ENCODE measurements around the gene CYB5RL. TPM values are rescaled to one million over a fixed set of nuclear protein-coding genes. Genes with fewer than 3 reads are reported as not detected.
A peak's percentile ranks its signal among the peaks of the same experiment; 100 is the strongest.

The CYB5RL gene
- total RNA-seq, 1 experiment from 2014 or later = 3.6 TPM

GRCh38 chr1:54230507-54231339 lies 30.9 kb upstream of the CYB5RL start:
- Histone ChIP-seq H3K4me3 (ENCODE audit: low read length) (no peak overlapping the region), H3K9me3 (ENCODE audit: low read length) (no peaks in the 10 kb centered on the region), H2AFZ (ENCODE audit: low read length) (no peak overlapping the region), H4K20me1 (ENCODE audit: low read length) (no peaks in the 10 kb centered on the region), H3F3A (ENCODE audit: low read length, unreplicated experiment) (no peaks in the 10 kb centered on the region), H3K4me2 (ENCODE audit: low read length) (no peak overlapping the region), H3K79me2 (ENCODE audit: low read length) (no peaks in the 10 kb centered on the region), H3K9me2 (replicated peaks; ENCODE audit: low read length) (no peaks in the 10 kb centered on the region), H3K27me3 (ENCODE audit: low read length) (no peaks in the 10 kb centered on the region), H3K9ac (ENCODE audit: low read length) (no peak overlapping the region), H3K4me1 (ENCODE audit: insufficient read depth, low read length) (peaks cover 12% of the 10 kb centered on the region; the same call in 1 of the 2 replicates), H3K36me3 (ENCODE audit: low read depth, low read length) (no peaks in the 10 kb centered on the region), H3K27ac (ENCODE audit: low read length) (no peak overlapping the region)
- no TSS peak for BruUV-seq (replicated peaks)
- CTCF ChIA-PET = no interaction called here
- TF ChIP-seq EZH2 (IDR thresholded peaks at IDR 0.05; ENCODE audit: low read length, unreplicated experiment) (no peak), EZH2phosphoT487 (IDR thresholded peaks at IDR 0.05; ENCODE audit: borderline replicate concordance, low read length) (no peak), CTCF (conservative IDR thresholded peaks at IDR 0.05; ENCODE audit: low read depth, low read length) (no peak)
- intact Hi-C loops (cut with micrococcal nuclease) = no loop called here
- no peak for DNase-seq
- POLR2A ChIA-PET (ENCODE audit: unreplicated experiment) = no interaction called here
- ATAC-seq = no peak

- no peaks in the 10 kb centered on the region for H3K9me3 ChIP-seq (ENCODE audit: low read length)
- H3K4me3 ChIP-seq (ENCODE audit: low read length) = no peak overlapping the region
- no peak overlapping the region for H3K4me2 ChIP-seq (ENCODE audit: low read length)
- H3K4me1 ChIP-seq (ENCODE audit: insufficient read depth, low read length) = peaks cover 12% of the 10 kb centered on the region; the same call in 1 of the 2 replicates
- no peaks in the 10 kb centered on the region for H3K79me2 ChIP-seq (ENCODE audit: low read length)
- no peak overlapping the region for H2AFZ ChIP-seq (ENCODE audit: low read length)
- BruUV-seq (replicated peaks) = no TSS peak
- no peaks in the 10 kb centered on the region for H4K20me1 ChIP-seq (ENCODE audit: low read length)
- H3K9me2 ChIP-seq (replicated peaks; ENCODE audit: low read length) = no peaks in the 10 kb centered on the region
- intact Hi-C loops (cut with micrococcal nuclease) = no loop called here
- H3K9ac ChIP-seq (ENCODE audit: low read length) = no peak overlapping the region
- no peaks in the 10 kb centered on the region for H3K36me3 ChIP-seq (ENCODE audit: low read depth, low read length)
- no peak for TF ChIP-seq EZH2phosphoT487 (IDR thresholded peaks at IDR 0.05; ENCODE audit: borderline replicate concordance, low read length)
- TF ChIP-seq EZH2 (IDR thresholded peaks at IDR 0.05; ENCODE audit: low read length, unreplicated experiment) = no peak
- TF ChIP-seq CTCF (conservative IDR thresholded peaks at IDR 0.05; ENCODE audit: low read depth, low read length) = no peak
- ChIA-PET CTCF (no interaction called here), POLR2A (ENCODE audit: unreplicated experiment) (no interaction called here)
- H3K27ac ChIP-seq (ENCODE audit: low read length) = peak overlapping the region; percentile 13; the same call in 1 of the 2 replicates
- DNase-seq (peak; percentile 67), ATAC-seq (peak; percentile 70)
- no peaks in the 10 kb centered on the region for H3F3A ChIP-seq (ENCODE audit: low read length, unreplicated experiment)
- H3K27me3 ChIP-seq (ENCODE audit: low read length) = no peaks in the 10 kb centered on the region
Measured at GRCh38 chr1:54229281-54229891, 29.6 kb upstream of the CYB5RL start.

GRCh38 chr1:54228638-54229079 lies 28.8 kb upstream of the CYB5RL start:
- Histone ChIP-seq H3F3A (ENCODE audit: low read length, unreplicated experiment) (no peaks in the 10 kb centered on the region), H3K27me3 (ENCODE audit: low read length) (no peaks in the 10 kb centered on the region), H3K9ac (ENCODE audit: low read length) (no peak overlapping the region), H3K4me3 (ENCODE audit: low read length) (no peak overlapping the region), H3K4me2 (ENCODE audit: low read length) (no peak overlapping the region), H3K79me2 (ENCODE audit: low read length) (no peaks in the 10 kb centered on the region), H3K4me1 (ENCODE audit: insufficient read depth, low read length) (peaks cover 12% of the 10 kb centered on the region; the same call in 1 of the 2 replicates), H3K36me3 (ENCODE audit: low read depth, low read length) (no peaks in the 10 kb centered on the region), H4K20me1 (ENCODE audit: low read length) (no peaks in the 10 kb centered on the region), H3K9me3 (ENCODE audit: low read length) (no peaks in the 10 kb centered on the region), H2AFZ (ENCODE audit: low read length) (no peak overlapping the region), H3K27ac (ENCODE audit: low read length) (peak overlapping the region; percentile 13; the same call in 1 of the 2 replicates), H3K9me2 (replicated peaks; ENCODE audit: low read length) (no peaks in the 10 kb centered on the region)
- no peak for ATAC-seq
- no peak for TF ChIP-seq EZH2 (IDR thresholded peaks at IDR 0.05; ENCODE audit: low read length, unreplicated experiment)
- ChIA-PET POLR2A (ENCODE audit: unreplicated experiment) (no interaction called here), CTCF (no interaction called here)
- intact Hi-C loops (cut with micrococcal nuclease) = no loop called here
- no TSS peak for BruUV-seq (replicated peaks)
- DNase-seq = no peak

Measured in PC-3 (cell line).